GOT3 (cell line): ENCODE data around the gene TGM6.

ENCODE experiments used
- DNase-seq: peaks from one replicate; lab custom pipeline; 2025; ENCODE audit warnings: mixed read lengths; lab: John Stamatoyannopoulos, UW

The TGM6 gene

DNA sequence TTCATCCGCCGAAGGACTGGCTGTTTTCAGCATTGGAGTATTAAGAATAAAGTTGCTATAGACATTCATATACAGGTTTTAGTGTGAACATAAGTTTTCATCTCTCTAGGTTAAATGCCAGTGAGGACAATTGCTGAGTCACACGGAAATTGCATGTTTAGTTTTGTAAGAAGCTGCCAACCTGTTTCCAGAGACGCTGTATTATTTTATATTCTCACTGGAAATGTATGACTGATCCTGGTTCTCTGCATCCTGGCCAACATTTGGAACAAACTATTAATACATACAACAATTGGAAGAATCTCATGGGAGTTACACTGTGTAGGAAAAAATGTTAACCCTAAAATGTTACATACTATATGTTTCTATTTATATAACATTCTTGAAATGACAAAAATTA lies 16.7 kb upstream of the TGM6 start:
- DNase-seq: no peak

DNA sequence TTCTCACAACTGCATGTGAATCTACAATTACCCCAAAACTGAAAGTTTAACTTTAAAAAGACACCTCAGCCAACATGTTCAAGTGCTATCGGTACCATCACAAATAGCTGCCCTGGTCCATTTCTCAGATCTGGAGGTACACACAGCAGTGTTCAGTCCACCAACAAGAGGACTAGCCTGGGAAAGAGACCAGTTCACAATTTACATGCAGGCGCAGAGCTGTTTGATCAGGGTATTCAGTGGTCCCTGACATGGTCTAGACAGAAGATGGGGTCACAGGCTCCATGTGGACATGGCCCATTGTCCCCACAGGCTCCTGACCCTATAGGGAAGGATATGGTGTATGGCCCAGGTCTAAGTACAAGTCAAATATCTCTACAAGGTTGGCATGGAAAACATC lies 15.6 kb upstream of the TGM6 start:
- no peak for DNase-seq

DNA sequence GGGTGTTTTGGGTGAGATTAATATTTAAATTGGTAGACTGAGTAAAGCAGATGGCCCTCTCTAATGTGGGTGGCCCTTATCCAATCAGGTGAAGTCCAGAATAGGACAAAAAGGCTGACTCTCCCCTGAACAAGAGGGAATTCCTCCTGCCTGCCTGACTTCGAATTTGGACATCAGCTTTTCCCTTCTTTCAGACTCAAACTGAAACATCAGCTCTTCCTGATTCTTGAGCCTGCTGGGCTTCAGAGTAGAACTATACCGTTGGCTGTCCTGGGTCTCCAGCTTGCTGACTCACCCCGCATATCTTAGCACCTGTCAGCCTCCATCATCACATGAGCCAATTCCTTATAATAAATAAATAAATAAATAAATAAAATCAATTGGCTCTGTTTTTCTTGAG lies 15.0 kb upstream of the TGM6 start:
- DNase-seq: no peak

DNA sequence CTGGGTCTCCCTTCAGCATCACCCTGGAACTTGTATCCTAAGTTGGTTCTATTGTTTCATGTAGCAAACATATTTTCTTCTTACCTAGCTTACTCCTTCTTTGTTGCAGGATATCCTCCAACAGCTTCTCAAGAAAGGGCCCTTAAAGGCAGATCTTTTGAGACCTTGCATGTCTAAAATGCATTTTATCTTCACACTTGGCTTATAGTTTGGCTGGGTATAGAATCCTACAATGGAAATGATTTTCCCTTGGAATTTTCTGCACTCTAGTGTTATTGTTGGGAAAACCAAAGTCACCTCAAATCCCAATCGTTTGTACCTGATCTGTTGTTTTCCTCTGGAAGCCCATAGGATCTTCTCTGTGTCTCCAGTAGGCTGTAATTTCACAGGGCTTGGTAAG lies 12.1 kb upstream of the TGM6 start:
- DNase-seq: no peak

DNA sequence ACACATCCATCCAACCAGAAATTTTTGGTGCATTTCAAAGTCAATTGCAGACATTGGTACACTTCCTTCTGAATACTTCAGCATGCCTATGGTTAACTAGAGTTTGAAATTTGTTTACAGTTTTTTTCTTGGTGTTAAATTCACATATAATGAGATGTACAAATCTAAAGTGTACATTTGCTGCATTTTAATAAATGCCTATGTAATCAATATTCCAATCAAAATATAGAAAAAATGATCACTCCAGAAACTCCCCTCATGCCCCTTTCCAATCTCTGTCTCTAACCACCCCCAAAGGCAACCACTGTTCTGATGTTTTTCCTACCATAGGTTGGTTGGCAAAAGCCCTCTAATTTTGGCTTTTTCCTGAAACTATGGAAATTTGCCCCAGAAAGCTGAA lies 7.6 kb upstream of the TGM6 start:
- DNase-seq: no peak

DNA sequence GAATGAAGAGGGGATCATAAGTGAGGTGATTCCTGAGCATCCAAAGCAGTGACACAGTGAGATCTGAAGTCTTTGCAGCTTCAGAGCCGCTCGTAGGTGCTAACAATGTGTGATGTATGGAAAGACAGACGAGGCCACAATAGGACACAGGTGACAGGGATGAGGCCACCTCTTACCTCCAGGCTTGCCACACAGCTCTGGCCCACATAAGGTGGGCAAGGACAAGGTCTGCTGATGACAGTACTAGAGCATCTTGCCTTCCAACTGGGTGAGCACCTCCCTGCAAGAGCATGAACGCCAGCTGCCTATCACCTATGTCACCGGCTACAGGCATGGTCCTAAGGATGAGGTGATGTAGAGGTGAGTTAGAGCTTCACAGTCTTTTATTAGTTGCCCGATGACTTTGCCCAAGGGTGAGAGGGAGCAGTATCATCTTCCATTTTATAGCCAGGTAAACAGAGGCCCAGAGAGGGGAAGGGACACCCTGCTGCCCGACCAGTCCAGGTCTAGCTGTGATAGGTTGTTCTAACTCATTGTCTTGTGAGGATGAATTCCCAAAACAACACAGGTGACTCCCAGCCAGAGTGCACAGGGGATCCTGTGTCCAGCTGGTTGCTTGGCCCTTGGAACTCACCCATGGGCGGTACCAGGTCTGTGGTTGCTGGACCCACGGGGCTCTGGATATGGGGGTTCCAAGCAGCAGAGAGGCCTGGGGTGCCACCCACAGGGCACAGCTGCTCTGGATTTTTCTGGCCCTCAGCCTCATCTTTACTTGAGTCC lies 6.2 kb upstream of the TGM6 start:
- DNase-seq: no peak

DNA sequence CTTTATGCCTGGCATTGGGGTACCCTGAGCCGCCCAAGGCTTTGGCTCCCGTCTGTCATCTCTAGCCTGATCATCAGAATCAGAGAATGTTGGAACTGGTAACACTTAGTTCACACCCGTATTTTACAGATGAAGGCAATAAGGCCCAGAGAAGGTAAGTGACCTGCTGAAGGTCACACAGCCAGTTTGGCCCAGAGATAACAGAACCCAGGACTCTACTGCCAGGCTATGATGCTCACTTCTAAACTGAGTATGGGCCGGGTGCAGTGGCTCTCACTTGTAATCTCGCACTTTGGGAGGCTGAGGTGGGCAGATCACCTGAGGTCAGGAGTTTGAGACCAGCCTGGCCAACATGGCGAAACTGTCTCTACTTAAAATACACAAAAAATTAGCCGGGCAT lies 1.8 kb upstream of the TGM6 start:
- no peak for DNase-seq

DNA sequence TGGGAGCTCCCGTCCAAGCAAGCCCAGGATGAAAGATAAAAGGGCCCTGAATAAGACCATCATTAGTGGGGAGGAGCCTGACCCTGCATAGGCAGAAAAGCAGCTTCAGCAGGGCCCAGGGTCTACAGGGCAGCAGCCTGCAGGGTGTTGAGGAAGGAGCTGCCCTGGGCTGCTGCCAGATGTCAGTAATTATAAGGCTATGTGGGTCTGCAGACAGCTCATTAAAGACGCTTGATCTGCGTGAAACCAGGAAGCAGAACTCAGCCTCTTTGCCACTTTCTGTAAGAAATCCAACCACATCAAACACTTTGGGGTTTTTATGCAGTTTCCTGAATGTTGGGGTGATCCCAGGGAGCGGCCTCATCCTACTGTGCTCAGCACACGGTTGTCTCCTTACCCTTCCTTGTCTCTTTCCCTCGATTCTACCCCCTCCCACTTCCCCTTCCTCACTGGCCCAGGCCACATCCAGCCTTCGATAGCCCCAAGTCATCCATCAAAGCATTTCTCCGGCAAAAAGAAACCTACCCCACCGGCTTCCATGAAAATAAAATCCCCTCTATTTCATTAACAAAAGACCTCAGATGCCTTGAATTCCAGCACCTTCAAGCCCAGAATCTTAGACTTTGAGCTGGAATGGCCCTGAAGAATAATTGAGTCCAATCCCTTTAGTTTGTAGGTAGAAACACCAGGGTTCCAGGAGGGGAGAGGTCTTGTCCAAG lies 1.0 kb upstream of the TGM6 start:
- DNase-seq: no peak

DNA sequence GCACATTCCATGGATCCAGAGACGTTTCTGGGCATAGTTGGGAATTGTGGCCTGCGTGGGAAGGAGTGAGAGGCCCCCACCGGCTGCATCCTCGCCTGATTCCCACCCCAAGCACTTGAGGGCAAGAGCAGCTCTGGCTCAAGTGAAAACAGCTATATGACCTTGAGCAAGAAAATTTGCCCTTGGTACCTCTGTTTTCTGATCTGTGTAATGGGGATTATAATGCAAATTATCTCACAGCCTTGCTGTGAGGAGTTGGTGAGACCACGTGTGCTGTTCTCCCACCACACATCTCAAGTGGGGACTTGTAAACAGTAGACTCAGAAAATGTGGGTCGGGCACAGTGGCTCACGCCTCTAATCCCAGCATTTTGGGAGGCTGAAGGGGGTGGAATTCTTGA lies 602 bp downstream of the TGM6 start:
- no peak for DNase-seq

DNA sequence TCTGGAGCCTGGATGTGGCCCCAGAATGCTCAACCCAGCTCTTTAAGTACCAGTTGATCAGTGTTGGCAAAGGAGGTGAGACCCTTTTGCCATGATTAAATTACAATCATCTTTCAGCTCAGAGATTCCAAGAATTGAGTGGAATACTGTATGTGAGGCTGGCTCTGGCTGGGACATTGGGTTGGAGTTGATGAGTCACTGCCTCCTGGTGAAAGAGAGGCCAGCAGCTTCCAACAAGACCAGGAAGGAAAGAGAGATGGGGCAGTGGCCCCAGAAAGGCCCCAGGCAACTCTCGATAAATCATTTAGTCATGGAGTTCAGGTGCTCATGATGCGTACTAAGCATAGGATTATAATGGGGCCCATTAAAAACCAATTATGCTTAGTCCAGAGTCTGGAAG lies 2.1 kb downstream of the TGM6 start:
- no peak for DNase-seq

DNA sequence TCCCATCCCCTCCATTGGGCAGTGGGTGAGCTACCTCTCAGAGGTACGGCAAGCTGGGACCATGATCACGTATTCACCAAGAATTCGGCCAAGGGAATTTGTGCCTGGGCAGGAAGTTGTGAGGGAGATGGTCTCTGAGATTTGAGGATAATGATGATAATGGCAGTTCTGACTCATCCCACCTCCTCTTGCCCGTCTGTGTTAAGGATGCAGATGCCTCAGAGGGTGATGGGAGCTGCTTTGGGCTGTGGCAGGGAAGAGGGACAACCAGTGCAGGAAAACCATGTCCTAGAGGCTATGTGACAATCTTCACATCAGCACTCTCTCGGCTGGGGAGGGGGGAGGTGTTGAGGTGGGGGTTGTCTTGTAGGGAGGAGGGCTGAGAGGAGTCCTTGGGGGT lies 4.3 kb downstream of the TGM6 start:
- DNase-seq: no peak

DNA sequence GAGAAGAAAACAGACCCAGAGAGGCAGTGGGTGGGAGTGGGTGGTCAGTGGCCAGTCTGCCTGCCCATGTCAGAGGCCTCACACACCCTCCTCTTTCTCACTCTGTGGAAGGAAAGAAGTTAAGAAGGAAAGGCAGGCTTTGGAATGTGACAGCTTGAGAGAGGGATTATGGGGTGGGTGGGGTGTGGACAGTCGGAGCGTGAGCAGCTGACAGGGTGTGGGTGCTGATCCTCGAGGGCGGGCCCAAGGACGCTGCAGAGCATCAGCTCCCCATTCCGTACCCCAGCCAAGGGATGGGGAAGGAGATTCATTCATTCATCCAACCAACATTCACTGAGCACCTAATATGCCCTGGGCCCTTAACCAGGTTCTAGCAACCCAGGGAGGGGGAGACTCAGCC lies 4.8 kb downstream of the TGM6 start:
- DNase-seq: no peak

DNA sequence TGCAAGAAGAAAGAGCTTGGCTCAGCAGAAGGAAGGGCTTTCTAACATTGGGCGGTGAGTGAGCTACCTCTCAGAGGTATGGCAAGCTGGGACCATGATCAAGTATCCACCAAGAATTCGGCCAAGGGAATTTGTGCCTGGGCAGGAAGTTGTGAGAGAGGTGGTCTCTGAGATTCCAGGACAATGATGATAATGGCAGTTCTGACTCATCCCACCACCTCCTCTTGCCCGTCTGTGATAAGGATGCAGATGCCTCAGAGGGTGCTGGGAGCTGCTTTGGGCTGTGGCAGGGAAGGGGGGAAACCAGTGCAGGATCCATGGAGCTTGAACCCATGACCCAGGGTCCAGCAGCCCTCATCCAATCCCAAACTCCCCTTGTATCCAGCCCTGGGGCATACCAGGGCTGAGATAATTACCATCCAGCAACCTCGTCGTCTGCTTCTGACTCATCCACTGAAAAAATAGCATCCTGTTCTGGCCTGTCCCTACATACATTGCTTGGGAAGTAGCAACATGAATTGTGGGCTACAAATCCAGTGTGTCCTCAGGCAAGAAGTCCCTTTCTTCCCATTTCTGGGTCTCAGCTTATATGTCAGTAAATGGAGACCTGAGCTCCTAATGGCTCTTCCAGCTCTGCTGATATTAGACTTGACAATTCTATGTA lies 5.9 kb downstream of the TGM6 start:
- DNase-seq: no peak

DNA sequence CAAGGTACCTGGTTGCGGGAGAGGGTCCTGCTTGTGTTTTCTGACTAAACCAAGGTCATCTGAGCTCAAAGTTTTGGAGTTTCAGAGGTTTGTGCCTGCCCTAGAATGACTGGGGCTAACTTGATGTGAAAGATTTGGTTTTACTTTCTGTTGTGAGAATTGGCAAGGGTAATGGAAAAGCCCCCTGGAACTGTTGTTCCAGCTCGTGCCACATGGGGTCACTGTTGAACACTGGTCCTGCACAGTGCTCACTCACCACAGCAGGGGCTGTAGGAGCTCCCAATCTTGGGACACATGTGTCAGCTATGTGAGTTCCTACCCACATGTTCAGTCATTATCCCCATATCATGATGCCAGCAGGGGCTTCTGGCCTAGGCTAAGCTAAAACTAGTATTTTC lies 6.5 kb downstream of the TGM6 start:
- no peak for DNase-seq

DNA sequence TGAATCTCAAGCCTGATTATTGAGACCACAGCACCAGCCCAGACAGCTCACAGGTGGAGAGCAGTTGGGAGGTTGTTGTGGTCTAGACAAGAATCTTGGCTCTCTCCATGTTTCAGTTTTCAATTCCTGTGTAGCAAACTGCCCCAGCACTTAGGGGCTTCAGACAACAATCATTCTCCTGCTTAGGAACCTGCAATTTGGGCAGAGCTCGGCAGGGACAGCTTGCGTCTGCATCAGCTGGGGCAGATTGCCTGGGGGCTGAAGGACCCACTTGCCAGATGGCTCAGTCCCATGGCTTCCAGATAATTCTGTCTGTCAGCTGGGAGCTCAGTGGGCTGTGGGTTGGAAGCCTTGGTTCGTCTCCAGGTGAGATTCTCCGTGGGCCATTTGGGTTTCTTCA lies 6.9 kb downstream of the TGM6 start:
- no peak for DNase-seq

DNA sequence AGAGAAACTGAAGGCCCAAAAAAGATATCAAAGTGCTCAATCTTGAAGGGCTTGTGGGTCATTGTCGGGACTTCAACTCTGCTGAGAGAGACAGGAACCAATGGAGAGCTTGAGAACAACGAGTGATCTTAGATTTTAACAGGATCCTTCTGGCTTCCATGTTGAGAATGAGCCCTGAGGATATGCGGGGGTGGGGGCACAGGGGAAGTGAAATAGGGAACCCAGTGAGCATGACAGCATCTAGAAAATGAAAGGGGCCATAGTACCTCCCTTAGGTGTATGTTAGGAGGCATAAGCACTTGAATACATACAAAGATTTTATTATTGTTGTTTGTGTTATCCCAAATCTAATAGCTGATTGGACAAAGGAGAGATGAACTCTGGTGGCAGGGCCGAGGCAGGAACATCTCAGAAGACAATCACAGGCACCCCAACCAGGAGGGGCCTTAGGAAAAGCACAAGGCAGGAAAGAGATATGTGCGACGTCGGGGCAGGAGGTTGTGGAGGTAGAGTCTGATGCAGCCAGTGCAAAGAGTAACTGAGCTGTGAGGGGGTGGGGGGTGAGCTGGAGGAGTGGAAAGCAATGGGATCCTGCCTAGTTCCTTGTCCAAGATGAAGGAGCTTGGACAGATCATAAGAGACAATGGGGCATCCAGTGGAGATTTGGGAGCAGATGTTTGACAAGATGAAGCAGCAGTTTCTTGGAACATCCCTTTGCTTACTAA lies 10.4 kb downstream of the TGM6 start:
- DNase-seq: no peak

DNA sequence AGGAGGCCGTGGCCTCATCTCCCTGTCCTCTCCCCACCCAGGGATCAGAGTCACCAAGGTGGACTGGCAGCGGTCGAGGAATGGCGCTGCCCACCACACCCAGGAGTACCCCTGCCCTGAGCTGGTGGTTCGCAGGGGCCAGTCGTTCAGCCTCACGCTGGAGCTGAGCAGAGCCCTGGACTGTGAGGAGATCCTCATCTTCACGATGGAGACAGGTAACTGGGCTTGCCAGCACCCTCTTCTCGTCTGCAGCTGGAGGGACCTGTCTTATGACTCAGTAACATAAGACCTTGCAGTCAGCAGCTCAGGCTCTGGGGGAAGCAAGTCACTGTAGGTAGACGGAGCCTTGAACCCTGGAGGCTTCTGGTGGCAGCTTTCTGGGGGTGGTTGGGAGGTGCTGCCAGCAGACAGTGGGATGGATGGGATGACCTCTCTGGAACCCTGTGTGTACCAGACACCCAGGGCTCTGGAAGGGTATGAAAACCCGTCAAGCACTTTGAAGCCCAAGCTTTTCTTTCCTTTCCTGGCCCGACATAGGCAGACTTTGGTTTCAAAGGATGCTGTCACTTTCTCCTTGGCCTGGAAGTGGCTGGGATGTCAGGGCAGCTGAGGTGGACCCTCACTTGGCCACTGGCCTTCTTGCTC lies 13.8 kb downstream of the TGM6 start:
- no peak for DNase-seq

DNA sequence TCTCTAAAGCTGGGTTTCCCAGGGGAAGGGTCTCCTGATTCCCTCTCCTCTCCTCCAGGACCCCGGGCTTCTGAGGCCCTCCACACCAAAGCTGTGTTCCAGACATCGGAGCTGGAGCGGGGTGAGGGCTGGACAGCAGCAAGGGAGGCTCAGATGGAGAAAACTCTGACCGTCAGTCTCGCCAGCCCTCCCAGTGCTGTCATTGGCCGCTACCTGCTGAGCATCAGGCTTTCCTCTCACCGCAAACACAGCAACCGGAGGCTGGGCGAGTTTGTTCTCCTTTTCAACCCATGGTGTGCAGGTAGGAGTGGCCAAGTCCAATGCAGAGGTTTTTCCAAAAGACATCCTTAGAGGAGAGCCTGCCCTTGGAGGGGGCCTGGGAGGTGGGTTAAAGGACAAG lies 14.4 kb downstream of the TGM6 start:
- no peak for DNase-seq

DNA sequence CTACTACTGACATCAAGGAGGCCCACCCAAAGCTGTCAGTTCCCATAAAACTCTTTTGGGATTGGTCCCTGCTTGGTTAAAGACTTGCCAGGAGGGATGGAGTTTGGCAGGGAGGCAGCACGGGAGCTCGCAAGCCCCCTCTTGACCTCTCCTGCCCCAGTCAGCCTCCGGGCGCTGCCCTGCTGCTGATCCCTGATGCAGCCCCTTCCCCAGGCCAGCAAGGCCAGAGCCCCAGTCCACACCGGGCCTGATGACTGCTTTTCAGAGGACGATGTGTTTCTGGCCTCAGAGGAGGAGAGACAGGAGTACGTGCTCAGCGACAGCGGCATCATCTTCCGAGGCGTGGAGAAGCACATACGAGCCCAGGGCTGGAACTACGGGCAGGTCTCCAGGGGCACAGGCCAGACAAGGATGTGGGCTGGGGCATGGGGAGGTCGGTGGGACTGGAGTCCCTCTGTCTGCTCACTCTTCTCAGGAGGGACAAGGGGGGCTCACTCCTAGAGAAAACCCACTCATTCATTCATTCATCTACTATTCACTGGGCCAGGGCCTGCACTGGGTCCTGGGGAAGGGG lies 15.6 kb downstream of the TGM6 start:
- no peak for DNase-seq

DNA sequence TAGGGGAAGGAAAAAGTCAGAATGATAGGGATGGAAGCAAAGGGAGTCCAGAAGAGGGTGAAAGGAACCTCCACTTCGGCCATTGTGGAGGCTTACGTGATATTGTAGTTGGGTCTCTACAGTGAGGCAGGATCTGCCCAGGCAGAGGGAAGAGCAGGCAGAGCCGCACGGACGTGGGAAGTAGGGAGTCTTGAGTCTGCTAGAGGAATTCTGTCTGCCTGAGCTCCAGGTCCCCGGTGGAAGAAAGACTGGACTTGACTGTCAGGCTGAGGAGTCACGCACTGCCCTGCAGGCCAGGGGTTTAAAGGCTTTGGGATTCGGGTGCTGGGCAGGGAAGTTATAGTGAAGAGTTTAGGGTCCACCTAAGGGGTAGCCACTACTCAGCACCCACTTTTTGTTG lies 16.4 kb downstream of the TGM6 start:
- DNase-seq: no peak

DNA sequence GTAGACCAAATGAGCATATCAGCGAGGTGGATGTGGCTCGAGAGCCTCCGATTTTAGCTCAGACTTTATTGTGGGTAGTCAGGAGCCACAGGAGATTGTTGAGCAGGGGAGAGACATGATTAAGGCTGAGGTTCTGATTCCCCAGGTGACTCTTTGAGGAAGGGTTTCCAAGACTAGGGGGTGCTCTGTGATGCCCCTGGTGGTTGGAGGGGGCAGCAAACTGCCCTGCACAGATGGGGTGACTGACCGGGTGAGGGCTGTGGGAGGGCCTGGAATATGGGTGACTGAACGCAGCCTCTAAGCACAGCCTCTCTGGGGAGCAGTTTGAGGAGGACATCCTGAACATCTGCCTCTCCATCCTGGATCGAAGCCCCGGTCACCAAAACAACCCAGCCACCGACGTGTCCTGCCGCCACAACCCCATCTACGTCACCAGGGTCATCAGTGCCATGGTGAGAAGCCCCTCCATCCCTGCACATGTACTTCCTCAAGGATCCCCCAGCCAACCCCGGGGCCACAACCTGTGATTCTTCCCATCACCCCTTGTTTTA lies 17.0 kb downstream of the TGM6 start:
- no peak for DNase-seq

DNA sequence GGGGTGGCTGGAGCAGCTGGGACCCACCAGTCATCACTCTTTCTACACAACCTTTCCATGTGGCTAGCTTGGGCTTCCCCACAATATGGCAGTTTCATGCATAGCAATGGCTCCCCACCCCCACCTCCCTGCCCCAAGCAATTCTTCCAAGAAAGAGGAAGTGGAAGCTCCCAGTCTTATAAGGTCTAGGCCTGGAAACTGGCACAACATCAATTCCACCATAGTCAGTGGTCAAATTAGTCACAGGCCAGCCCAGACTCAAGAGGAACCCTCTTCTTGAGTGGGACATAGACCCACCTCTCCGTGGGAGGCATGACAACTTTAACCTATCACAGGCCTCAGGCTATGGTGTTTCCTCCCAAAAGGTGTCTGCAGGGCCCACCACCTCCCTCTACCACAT lies 17.7 kb downstream of the TGM6 start:
- no peak for DNase-seq
